Ovary (tissue), 9 donors: ENCODE results near the gene STX11. TPM values are rescaled to one million over a fixed set of nuclear protein-coding genes. Genes with fewer than 3 reads are reported as not detected.

Experiments
- DNase-seq, 5 donors: peaks; one replicate each; pipeline ENCODE4 v3.0.0-alpha.2; 2019 to 2020
- H3K27ac ChIP-seq, 2 donors: fragments of 200-600 bp; one replicate each; pipeline versions ENCODE4 v1.5.1 to v1.8.0; 2019 to 2022
- H3K27me3 ChIP-seq: fragments of 200-600 bp; one replicate; pipeline ENCODE4 v1.8.0; 2022
- H3K36me3 ChIP-seq: fragments of 200-600 bp; sonication (generic); one replicate; pipeline ENCODE4 v1.5.1; 2019
- H3K4me1 ChIP-seq: one replicate; pipeline ENCODE4 v1.8.1; 2013; ENCODE audit warnings: mild to moderate bottlenecking, moderate library complexity; ENCODE audit not compliant: insufficient read depth
- H3K4me3 ChIP-seq: fragments of 200-600 bp; sonication (generic); one replicate; pipeline ENCODE4 v1.5.1; 2017
- H3K9me3 ChIP-seq, 2 donors: fragments of 200-600 bp in 1 of 2; sonication (generic) in 1 of 2; one replicate each; pipeline versions ENCODE4 v1.5.1 to v1.8.1; 2013 to 2019; ENCODE audit warnings: mild to moderate bottlenecking in 1 of 2, moderate library complexity in 1 of 2
- EP300 ChIP-seq: sonication (generic); formaldehyde crosslinking; IDR thresholded peaks from one replicate; pipeline ENCODE4 v1.6.1; 2017; ENCODE audit warnings: antibody characterized with exemption
- POLR2A ChIP-seq: fragments of 450-650 bp; IDR thresholded peaks from one replicate; pipeline ENCODE4 v1.6.1; 2017; ENCODE audit warnings: antibody characterized with exemption, mild to moderate bottlenecking, moderate library complexity
- WGBS, 3 donors: extraction: QIAGEN DNeasy Blood & Tissue Kit in 1 of 3; methylation state at CpG; one replicate each; pipeline versions ENCODE4 v1.1.5 to v1.1.7; 2013 to 2017; 5-methylcytosine and 5-hydroxymethylcytosine counted together
- intact Hi-C, 4 donors: fragments of 100-400 bp; cut with DNase I; formaldehyde crosslinking; loops; one replicate each; pipeline versions ENCODE4 v1.11.0 to v1.15.1; 2022 to 2023
- polyA plus RNA-seq, 2 donors: library from polyadenylated mRNA; stranded (reverse); fragments of 200-250 nt in 1 of 2; fragments of 350-450 nt in 1 of 2; fragmentation: Illumina TruSeq in 1 of 2; extraction: RNeasy Lipid Tissue Mini Kit (QIAGEN cat#74804) in 1 of 2; gene quantifications; one replicate each; pipeline ENCODE4 v1.2.3, GENCODE V29; 2013 to 2014
- total RNA-seq, 7 donors: library from RNA; depleted of rRNA in 2 of 7; stranded (reverse); fragments of >200 nt in 2 of 7; fragmentation: NEBNext Ultra II Directional in 3 of 7; extraction: Animal tissue kit (Norgen Biotek cat#: 25700) in 3 of 7; gene quantifications; one replicate each; pipeline versions ENCODE4 v1.1.0 to v1.2.4, GENCODE V29; 2016 to 2023
- TF ChIP-seq, protein P1 (sequence below), 3 donors: fragments of 450-650 bp in 2 of 3; fragments of 200-600 bp in 1 of 3; IDR thresholded peaks; one replicate each; pipeline versions ENCODE4 v1.5.1 to v1.8.0; 2016 to 2022; ENCODE audit warnings: antibody characterized with exemption in 3 of 3, mild to moderate bottlenecking in 1 of 3
- donor health status: DM: no; HTN: no; CAD: no; lungs with moderate emphysema.
- donor health status: DM: no; HTN: no; CAD: no.
- donor health status: Bipolar disorder and iron deficiency.
- donor health status: DM: yes; HTN: yes; CAD: no.
- donor health status: DM: no; HTN: no; CAD: no.
- donor health status: DM: yes; HTN: yes; CAD: no.

The STX11 gene
- total and polyA plus RNA-seq, 9 donors = 0.45 to 6.0 (median 1.7) TPM

DNA sequence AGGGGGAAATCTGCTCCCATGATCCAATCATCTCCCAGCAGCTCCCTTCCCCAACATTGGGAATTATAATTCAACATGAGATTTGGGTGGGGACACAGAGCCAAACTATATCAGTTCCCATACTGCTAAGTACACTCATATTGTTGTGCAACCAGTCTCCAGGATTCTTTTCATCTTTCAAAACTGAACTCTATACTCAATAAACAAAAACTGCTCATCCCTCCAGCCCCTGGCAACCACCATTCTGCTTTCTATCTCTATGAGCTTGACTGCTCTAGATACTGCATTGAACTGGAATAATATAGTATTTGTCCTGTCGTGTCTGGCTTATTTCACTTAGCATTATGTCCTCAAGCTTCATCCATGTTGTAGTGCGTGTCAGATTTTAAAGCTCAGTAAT lies 42.9 kb downstream of the STX11 start:
- Histone ChIP-seq H3K4me1 (no peaks in the 10 kb centered on the region), H3K27ac (no peak overlapping the region), H3K36me3 (no peaks in the 10 kb centered on the region), H3K27me3 (no peaks in the 10 kb centered on the region), H3K9me3 (no peaks in the 10 kb centered on the region), H3K4me3 (no peak overlapping the region)
- DNase-seq = no peak
- TF ChIP-seq POLR2A (no peak), EP300 (no peak)
- TF ChIP-seq, protein P1, sequence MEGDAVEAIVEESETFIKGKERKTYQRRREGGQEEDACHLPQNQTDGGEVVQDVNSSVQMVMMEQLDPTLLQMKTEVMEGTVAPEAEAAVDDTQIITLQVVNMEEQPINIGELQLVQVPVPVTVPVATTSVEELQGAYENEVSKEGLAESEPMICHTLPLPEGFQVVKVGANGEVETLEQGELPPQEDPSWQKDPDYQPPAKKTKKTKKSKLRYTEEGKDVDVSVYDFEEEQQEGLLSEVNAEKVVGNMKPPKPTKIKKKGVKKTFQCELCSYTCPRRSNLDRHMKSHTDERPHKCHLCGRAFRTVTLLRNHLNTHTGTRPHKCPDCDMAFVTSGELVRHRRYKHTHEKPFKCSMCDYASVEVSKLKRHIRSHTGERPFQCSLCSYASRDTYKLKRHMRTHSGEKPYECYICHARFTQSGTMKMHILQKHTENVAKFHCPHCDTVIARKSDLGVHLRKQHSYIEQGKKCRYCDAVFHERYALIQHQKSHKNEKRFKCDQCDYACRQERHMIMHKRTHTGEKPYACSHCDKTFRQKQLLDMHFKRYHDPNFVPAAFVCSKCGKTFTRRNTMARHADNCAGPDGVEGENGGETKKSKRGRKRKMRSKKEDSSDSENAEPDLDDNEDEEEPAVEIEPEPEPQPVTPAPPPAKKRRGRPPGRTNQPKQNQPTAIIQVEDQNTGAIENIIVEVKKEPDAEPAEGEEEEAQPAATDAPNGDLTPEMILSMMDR (IDR thresholded peaks at IDR 0.05) = no peak
- 94 to 98% (median 94%) methylated on average over 2 of the region's 2 CpGs for WGBS, 3 donors
- intact Hi-C loops = no loop called here

DNA sequence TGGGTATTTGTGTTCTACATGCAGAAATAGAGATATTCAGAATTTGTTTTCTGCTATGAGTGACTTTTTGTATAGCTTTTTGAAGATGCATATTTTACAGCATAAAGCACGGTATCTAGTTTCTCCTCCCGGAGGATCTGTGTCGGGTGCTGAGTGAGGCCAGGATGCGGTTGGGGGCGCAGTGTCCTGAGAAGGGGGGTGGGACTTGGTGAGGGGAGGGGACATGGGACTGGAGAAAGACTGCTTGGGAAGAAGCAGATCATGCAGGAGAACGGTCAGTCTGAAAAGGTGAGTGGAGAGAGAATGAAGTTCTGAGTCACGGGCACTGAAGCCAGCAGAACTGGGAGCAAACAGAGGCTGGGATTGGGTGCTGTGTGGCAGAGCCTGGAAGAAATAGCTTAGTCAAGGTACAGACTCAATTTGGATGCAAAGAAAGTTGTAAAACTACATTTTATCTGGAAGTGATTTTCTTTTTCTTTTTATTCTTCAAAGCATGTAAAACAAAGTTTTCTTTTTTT lies 44.0 kb downstream of the STX11 start:
- 20 to 46% (median 26%) methylated on average over 7 of the region's 7 CpGs for WGBS, 3 donors
- no peak for TF ChIP-seq EP300
- Histone ChIP-seq H3K4me1 (no peaks in the 10 kb centered on the region), H3K4me3 (no peak overlapping the region), H3K9me3 (no peaks in the 10 kb centered on the region), H3K27ac (no peak overlapping the region), H3K27me3 (no peaks in the 10 kb centered on the region), H3K36me3 (no peaks in the 10 kb centered on the region)
- no peak for DNase-seq
- intact Hi-C loops = no loop called here

DNA sequence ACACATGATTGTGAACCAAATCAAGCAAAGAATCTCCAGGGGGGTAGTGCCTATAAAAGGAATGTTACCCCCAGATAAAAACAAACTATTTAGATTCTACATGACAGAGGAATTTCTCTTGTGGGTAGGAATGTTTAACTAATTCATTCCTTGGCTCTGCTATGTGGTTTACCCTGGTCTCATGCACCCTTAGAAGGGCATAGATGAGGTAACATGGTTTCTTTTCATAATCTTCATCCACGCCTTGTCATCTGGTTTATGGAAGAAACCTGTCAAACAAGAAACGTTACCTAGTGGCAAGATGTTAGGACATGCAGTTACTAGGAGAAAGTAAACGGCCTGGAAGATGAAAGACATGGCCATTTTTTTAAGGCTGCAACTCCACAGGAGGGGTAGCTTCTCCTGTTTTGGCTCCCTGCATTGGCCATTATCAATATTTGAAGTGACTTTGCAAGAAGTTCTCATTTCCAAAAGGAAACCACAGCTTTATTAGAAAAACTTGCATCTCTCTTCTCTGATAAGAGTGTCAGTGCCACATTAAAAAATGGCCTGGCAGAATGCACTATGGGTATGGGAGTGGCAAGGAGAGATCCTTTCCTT lies 45.5 kb downstream of the STX11 start:
- intact Hi-C loops = no loop called here
- TF ChIP-seq, protein P1 (IDR thresholded peaks at IDR 0.05) = no peak
- TF ChIP-seq POLR2A (no peak), EP300 (no peak)
- Histone ChIP-seq H3K4me3 (no peak overlapping the region), H3K27me3 (no peaks in the 10 kb centered on the region), H3K9me3 (no peaks in the 10 kb centered on the region), H3K4me1 (no peaks in the 10 kb centered on the region), H3K36me3 (no peaks in the 10 kb centered on the region), H3K27ac (no peak overlapping the region)
- 59 to 74% (median 70%) methylated on average over 3 of the region's 3 CpGs for WGBS, 3 donors
- DNase-seq = no peak

- Histone ChIP-seq H3K27ac (no peak overlapping the region), H3K4me1 (no peaks in the 10 kb centered on the region), H3K9me3 (peaks cover 0 to 6% of the 10 kb centered on the region in 2 donors), H3K27me3 (no peaks in the 10 kb centered on the region), H3K36me3 (no peaks in the 10 kb centered on the region), H3K4me3 (no peak overlapping the region)
- 66 to 76% (median 73%) methylated on average over 3 of the region's 3 CpGs for WGBS, 3 donors
- TF ChIP-seq, protein P1 (IDR thresholded peaks at IDR 0.05) = no peak
- TF ChIP-seq EP300 (no peak), POLR2A (no peak)
- intact Hi-C loops = no loop called here
- no peak for DNase-seq
Measured at GRCh38 chr6:144197919-144198318, 47.6 kb downstream of the STX11 start.

DNA sequence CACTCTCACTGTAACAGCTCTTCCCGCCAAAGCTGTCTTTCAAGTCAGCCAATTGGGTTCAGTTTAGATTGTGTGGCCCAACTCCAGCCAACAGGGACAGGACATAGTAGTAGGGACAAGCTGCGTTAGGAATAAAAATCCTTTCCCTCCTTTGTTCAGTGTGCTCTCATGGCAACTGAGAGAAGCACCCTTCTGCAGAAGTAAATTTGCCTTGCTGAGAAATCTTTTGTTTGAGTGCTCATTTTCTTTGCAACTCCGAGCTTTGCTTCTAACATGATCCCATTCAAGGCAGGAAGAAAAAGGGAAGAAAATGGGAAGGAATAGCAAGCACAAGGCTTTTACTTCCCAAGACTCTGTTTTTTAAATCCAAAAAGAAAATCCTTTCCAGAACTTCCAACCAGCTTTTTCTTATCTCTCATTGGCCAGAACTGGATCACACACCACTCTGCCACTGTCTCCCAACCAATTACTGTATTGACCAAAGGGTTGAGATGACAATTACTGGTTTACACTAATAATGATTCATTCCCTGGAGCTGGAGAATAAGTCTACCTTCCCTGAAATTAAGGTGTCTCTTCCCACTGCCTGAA lies 52.7 kb downstream of the STX11 start:
- H3K4me3 ChIP-seq = no peak overlapping the region
- intact Hi-C loops = no loop called here
- 62 to 86% (median 72%) methylated on average over 3 of the region's 3 CpGs for WGBS, 3 donors

More for the DNA sequence above, 52.7 kb downstream of the STX11 start:
- Histone ChIP-seq H3K27ac (no peak overlapping the region), H3K4me1 (no peaks in the 10 kb centered on the region), H3K27me3 (no peaks in the 10 kb centered on the region), H3K36me3 (no peaks in the 10 kb centered on the region), H3K9me3 (peaks cover 0 to 8% of the 10 kb centered on the region in 2 donors)
- no peak for TF ChIP-seq EP300
- TF ChIP-seq POLR2A = no peak
- TF ChIP-seq, protein P1 (IDR thresholded peaks at IDR 0.05) = no peak
- no peak for DNase-seq
